Stomach smooth muscle (tissue), 2 donors: Measurements from ENCODE around the gene PYDC1.
"Not testable (repeated sequence)": the region's sequence is repeated elsewhere in the genome, so short reads cannot be mapped to it uniquely, and the experiment has no call there.

Source experiments
- H3K27ac ChIP-seq: one replicate; pipeline ENCODE4 v1.7.0; 2013; ENCODE audit warnings: mild to moderate bottlenecking, low read length, inconsistent platforms
- H3K27me3 ChIP-seq, 2 donors: one replicate each; pipeline ENCODE4 v1.7.0; 2013; ENCODE audit warnings: low read length in 2 of 2; ENCODE audit not compliant: insufficient read depth in 2 of 2, control insufficient read depth in 1 of 2
- H3K36me3 ChIP-seq, 2 donors: one replicate each; pipeline ENCODE4 v1.7.0; 2013; ENCODE audit warnings: low read length in 2 of 2; ENCODE audit not compliant: control insufficient read depth in 2 of 2, insufficient read depth in 2 of 2
- H3K4me1 ChIP-seq: one replicate; pipeline ENCODE4 v1.7.0; 2013; ENCODE audit warnings: low read length; ENCODE audit not compliant: control insufficient read depth, insufficient read depth
- H3K4me3 ChIP-seq, 2 donors: one replicate each; pipeline ENCODE4 v1.7.0; 2013; ENCODE audit warnings: low read length in 2 of 2
- H3K9ac ChIP-seq, 2 donors: one replicate each; pipeline ENCODE4 v1.7.0; 2013; ENCODE audit warnings: low read length in 2 of 2, mild to moderate bottlenecking in 1 of 2
- H3K9me3 ChIP-seq, 2 donors: one replicate each; pipeline ENCODE4 v1.7.0; 2013; ENCODE audit warnings: low read length in 2 of 2; ENCODE audit not compliant: control insufficient read depth in 2 of 2
- donor health status: healthy.
- donor health status: Pancreatic carcinoma.

PYDC1 gene

DNA sequence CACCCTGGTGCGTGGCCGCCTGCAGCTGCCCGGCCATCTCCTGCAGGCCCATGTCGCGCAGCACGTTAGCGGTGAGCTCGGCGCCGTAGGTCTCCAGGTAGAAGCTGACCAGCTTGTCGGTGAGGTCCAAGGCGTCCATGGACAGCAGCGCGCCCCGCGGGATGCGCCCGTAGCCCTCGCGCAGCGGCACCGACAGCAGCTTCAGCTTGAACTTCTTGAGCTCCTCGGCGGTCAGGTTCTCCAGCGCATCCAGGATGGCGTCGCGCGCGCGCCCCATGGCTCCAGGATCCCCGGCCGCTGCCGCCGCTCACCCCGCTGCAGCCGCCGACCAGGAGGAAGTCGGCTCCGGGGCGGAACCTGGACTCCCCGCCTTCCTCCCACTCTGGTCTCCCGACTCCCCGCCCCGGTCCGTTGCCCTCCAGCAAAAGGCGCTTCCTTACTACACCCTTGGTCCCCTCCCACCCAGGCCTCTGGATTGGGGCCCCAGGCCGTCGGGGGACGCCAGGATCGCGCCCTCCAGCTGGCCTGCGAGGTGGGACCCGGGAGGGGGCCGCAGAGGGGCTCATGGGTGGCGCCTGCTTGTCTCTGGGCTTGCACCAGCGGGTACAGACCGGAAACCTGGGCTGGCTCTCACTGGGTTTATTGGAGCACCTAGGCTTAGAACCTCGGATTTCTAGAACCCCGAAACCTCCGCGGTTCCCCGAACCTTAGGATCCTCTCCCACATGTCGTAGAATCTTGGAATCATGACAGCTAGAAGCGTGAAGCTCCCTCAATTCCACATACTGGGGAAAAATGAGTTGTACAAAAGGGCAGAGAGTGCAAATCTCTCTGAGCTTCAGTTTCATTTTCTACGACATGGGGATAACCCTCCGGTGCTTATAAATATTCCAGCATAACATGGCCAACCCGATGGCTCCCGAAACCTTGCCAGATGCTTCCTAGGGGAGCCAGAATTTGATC is 14.2 kb downstream of the PYDC1 start, which contains the start of gene PYCARD:
PYCARD (minus strand) TSS at position 347 of the 962 bp plus-strand sequence; CDS start at position 277, 70 bp downstream.
- Histone ChIP-seq H3K36me3 (peaks cover 5 to 8% of the 10 kb centered on the region in 2 donors), H3K9me3 (no peaks in the 10 kb centered on the region), H3K9ac (peak within 1 kb of the TSS; percentile 42 to 44), H3K4me3 (peak within 1 kb of the TSS; percentile 69 to 83), H3K27ac (no peak within 1 kb of the TSS), H3K4me1 (peaks cover 21% of the 10 kb centered on the region), H3K27me3 (peaks cover 10 to 15% of the 10 kb centered on the region in 2 donors)

DNA sequence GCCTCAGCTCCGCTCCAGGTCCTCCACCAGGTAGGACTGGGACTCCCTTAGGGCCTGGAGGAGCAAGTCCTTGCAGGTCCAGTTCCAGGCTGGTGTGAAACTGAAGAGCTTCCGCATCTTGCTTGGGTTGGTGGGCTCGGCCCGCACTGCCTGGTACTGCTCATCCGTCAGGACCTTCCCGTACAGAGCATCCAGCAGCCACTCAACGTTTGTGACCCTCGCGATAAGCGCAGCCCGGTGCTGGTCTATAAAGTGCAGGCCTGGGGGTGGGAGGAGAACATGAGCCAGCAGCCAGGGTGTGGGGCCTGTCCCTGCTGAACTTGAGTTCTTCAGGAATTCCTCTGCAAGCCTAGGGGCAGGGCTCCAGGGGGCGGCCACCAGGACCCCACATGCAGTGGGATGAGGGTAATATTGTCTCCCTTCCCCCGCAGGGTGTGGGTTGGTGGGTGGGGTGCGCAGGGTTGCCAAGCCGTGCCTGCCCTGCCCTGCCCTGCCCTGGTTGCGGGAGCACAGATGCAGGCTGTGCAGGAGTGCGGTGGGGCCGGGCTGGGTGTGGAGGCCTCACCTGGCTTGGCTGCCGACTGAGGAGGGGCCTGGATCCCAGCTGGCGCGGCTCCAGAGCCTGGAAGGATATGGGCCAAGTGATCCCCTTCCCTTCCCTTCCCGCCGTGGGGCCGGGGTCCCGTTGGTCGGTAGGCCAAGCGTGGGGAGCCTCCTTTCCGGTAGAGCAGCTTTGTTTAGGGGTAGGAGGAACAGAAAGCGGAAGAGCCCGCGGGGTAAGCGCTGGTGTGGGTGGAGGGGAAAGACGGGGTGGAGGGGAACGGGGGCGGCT is 15.1 kb downstream of the PYDC1 start:
- H3K9ac ChIP-seq = peak overlapping the region in 1 of 2 donors; percentile 29
- peak overlapping the region; percentile 69 to 83 for H3K4me3 ChIP-seq
- peaks cover 6 to 8% of the 10 kb centered on the region in 2 donors for H3K36me3 ChIP-seq
- H3K27me3 ChIP-seq = peaks cover 7 to 10% of the 10 kb centered on the region in 2 donors
- no peaks in the 10 kb centered on the region for H3K9me3 ChIP-seq
- peaks cover 21% of the 10 kb centered on the region for H3K4me1 ChIP-seq
- no peak overlapping the region for H3K27ac ChIP-seq

DNA sequence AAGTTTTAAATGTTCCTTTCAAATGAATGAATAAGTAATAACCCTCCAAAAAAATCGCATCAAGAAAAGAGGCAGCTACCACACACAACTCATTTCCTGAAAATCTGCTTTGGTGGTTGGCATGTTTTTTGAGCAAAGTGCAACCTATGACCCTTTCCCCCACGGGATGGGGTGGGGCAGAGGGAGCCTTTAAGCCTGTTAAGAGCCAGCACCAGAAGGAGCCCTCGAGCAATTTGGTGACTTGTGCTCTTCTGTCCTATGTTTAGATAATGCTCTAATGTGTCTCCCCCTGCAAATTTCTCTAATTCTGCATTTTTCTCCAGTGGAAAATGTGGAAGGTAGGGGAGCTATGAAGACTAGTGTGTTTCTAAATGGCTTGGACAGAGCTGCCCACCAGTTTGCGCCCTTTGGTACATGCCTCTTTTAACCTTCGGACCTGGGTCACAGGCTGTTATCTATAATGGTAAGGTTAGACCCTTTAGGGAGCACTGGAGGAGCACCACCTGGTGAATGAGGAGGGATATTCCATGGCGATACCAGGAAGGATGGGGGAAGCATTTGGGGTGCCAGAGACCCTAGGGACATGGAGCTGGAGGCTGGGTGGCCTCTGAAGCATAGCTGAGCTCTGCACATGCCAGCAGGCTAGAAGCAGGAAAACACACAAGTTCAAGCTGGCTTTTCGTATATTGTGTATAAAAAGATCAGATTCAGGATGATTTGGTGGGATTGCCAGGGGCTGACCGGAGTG is 15.9 kb downstream of the PYDC1 start:
- Histone ChIP-seq H3K27me3 (peaks cover 6 to 10% of the 10 kb centered on the region in 2 donors), H3K9ac (no peak overlapping the region), H3K9me3 (no peaks in the 10 kb centered on the region), H3K36me3 (peaks cover 12 to 13% of the 10 kb centered on the region in 2 donors), H3K4me3 (no peak overlapping the region), H3K4me1 (peaks cover 21% of the 10 kb centered on the region), H3K27ac (no peak overlapping the region)

DNA sequence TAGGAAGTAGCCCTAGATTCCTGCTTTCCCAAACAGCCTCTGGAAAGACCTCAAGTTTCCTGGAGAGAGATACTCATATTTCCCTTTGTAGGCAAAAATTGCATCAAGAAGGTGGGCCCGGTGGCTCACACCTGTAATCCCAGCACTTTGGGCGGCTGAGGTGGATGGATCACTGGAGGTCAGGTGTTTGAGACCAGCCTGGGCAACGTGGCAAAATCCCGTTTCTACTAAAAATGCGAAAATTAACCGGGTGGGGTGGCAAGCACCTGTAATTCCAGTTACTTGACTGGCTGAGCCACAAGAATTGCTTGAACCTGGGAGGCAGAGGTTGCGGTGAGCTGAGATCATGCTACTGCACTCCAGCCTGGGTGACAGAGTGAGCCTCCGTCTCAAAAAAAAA is 16.8 kb downstream of the PYDC1 start:
- not testable (repeated sequence) for H3K4me3 ChIP-seq, H3K27ac ChIP-seq, H3K9me3 ChIP-seq, H3K9ac ChIP-seq
- H3K36me3 ChIP-seq = peaks cover 16 to 18% of the 10 kb centered on the region in 2 donors
- peaks cover 21% of the 10 kb centered on the region for H3K4me1 ChIP-seq
- peaks cover 6 to 10% of the 10 kb centered on the region in 2 donors for H3K27me3 ChIP-seq

DNA sequence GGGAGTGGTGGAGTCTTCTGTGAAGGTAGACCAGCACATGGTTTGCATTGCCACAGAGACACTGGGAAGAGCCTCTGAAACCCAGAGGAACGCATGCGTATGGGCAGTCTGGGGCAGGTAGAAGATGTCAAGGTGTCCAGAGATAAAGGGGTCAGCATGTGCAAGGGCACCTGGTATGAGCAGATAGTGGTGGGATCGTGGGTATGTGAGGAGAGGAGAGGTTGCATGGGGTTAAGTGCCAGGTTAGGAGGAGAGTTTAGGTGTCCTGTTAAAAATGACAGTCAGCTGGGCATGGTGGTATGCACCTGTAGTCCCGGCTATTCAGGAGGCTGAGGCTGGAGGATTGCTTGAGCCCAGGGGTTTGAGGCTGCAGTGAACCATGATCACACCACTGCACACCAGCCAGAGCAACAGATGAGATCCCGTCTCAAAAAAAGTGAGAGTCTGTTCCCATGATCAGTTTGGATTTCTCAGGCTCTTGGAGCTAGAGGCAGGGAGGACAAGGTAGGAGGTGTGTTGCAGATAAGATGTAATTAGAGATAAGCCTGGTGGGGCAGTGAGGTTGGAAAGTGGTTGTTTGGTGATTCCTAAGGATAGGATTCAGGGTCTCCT is 17.4 kb downstream of the PYDC1 start:
- Histone ChIP-seq H3K27me3 (peaks cover 6 to 10% of the 10 kb centered on the region in 2 donors), H3K9ac (no peak overlapping the region), H3K4me3 (no peak overlapping the region), H3K27ac (no peak overlapping the region), H3K9me3 (no peaks in the 10 kb centered on the region), H3K4me1 (peaks cover 21% of the 10 kb centered on the region), H3K36me3 (peaks cover 21 to 23% of the 10 kb centered on the region in 2 donors)

DNA sequence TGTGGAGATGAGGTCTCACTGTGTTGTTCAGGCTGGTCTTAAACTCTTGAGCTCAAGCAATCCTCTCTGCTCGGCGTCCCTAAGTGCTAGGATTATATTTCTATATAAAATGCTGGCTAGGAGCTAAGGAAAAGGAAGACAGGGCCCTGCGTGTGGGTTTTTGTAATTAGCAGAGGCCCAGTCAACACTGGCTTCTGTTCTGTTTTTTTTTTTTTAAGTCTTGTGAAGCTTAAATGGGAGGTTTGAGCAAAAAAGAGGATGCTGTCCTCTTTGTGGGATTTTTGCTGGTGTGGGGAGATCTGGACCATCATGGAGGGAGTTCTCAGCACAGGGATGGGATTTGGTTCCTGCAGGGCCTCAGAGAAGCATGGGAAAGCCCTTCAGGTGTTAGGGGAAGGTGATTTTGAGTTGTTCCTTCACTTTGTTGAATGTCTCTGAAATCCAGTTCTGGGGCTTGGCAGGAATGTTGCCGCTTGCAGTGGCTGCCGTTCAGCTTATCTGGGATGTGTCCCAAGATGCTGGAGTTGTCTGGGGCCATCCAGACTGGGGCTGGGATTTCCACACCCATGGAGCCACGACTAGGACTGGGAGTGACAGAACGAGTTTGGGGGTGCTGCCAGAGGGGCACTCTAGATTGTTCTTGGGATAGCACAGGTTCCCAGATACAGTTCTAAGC is 18.6 kb downstream of the PYDC1 start:
- peaks cover 6 to 10% of the 10 kb centered on the region in 2 donors for H3K27me3 ChIP-seq
- H3K9me3 ChIP-seq = no peaks in the 10 kb centered on the region
- H3K4me3 ChIP-seq = no peak overlapping the region
- no peak overlapping the region for H3K9ac ChIP-seq
- H3K27ac ChIP-seq = no peak overlapping the region
- peaks cover 27 to 32% of the 10 kb centered on the region in 2 donors for H3K36me3 ChIP-seq
- peaks cover 21% of the 10 kb centered on the region for H3K4me1 ChIP-seq

DNA sequence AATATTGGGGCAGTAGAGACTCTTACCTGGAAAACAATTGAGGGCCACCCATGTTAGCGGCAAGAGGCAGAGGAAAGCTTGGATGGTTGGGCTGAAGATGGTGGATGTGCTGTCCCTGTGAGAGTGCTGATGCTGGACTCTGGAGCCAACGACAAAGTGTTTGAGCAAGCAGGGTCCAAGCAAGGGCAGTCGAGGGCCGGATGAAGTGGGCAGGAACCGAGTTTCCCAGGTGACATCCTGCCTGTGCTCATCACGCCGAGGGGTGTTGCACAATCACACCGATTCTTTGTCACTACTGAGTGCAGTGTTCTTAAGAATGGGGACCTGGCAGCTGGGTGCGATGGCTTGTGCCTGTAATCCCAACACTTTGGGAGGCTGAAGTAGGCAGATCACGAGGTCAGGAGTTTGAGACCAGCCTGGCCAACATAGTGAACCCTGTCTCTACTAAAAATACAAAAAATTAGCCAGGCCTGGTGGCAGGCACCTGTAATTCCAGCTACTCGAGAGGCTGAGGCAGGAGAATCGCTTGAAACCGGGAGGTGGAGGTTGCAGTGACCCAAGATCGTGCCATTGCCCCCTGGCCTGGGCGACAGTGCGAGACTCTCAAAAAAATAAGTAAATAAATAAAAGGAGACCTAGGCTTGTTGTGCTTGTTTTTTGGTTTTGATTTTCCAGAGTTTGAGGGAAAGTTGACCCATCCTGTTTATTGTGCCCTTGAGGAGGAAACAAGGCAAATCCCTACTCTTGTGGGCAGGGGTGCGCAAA is 20.4 kb downstream of the PYDC1 start:
- Histone ChIP-seq H3K36me3 (peaks cover 40 to 46% of the 10 kb centered on the region in 2 donors), H3K4me3 (no peak overlapping the region), H3K9me3 (no peaks in the 10 kb centered on the region), H3K4me1 (peaks cover 6% of the 10 kb centered on the region), H3K9ac (no peak overlapping the region), H3K27ac (no peak overlapping the region), H3K27me3 (no peaks in the 10 kb centered on the region)

DNA sequence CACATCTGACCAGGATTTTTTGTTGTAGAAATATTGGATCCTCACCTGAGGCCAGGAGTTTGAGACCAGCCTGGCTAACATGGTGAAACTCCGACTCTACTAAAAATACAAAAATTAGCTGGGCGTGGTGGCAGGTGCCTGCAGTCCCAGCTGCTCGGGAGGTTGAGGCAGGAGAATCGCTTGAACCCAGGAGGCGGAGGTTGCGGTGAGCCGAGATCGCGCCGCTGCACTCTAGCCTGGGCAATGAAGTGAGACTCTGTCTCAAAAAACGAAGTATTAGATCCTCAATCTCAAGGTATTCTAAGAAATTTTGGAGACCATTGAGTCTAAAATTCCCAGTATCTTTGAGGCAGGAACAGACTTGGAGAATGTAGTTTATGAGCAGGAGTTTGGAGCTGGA is 21.1 kb downstream of the PYDC1 start:
- not testable (repeated sequence) for H3K4me3 ChIP-seq, H3K27ac ChIP-seq, H3K9me3 ChIP-seq, H3K27me3 ChIP-seq, H3K9ac ChIP-seq, H3K4me1 ChIP-seq
- H3K36me3 ChIP-seq = peaks cover 47 to 52% of the 10 kb centered on the region in 2 donors

DNA sequence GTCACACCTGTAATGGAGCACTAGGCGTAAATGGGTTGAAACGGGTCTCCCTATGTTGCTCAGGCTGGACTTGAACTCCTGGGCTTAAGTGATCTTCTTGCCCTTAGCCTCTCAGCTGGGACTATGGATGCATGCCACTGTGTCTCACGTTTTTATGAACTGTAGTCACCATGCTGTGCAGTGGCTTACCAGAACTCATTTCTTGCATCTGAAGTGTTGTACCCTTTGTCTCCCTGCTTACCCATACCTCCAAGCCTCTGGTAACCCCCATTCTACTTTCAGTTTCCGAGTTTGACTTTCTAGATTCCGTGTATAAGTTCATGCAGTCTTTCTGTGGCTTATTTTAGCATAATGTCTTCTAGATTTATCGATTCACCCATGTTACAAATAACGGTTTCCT is 22.0 kb downstream of the PYDC1 start:
- no peaks in the 10 kb centered on the region for H3K27me3 ChIP-seq
- no peaks in the 10 kb centered on the region for H3K4me1 ChIP-seq
- no peaks in the 10 kb centered on the region for H3K9me3 ChIP-seq
- H3K36me3 ChIP-seq = peaks cover 56 to 62% of the 10 kb centered on the region in 2 donors
- H3K4me3 ChIP-seq = no peak overlapping the region
- no peak overlapping the region for H3K9ac ChIP-seq
- no peak overlapping the region for H3K27ac ChIP-seq
